IMR-90 (cell line): ENCODE measurements around the gene CTRL. TPM values are rescaled to one million over a fixed set of nuclear protein-coding genes. Genes with fewer than 3 reads are reported as not detected.

ENCODE experiments used
- ATAC-seq: fragments of 200-7000 bp; cut with Tn5 transposase; 2 replicates; pipeline ENCODE4 v1.9.1; 2020; ENCODE audit warnings: low read depth, mild to moderate bottlenecking, moderate library complexity
- BruUV-seq: library from RNA; stranded (reverse); fragments of 400-500 nt; replicated peaks from 2 replicates; lab custom pipeline; 2021; lab: Mats Ljungman, UMichigan
- CTCF ChIA-PET: fragments of 300-600 bp; formaldehyde crosslinking; extraction: SDS; loops from one replicate; lab custom pipeline; 2021; ENCODE audit warnings: antibody characterized with exemption; lab: Yijun Ruan, JAX
- POLR2A ChIA-PET: fragments of 300-600 bp; sonication (Branson Sonifier 250); formaldehyde crosslinking; loops from one replicate; lab custom pipeline; 2022; ENCODE audit warnings: antibody characterized with exemption; ENCODE audit not compliant: unreplicated experiment; lab: Charles Lee
- DNase-seq: peaks from one replicate; pipeline ENCODE4 v3.0.0; 2013
- H2AFZ ChIP-seq: replicated peaks from 2 replicates; pipeline ENCODE3; 2013; ENCODE audit warnings: low read length, mild to moderate bottlenecking; ENCODE audit not compliant: poor library complexity
- H2AK5ac ChIP-seq: 2 replicates; pipeline ENCODE4 v1.6.1; 2013; ENCODE audit warnings: low read depth, low read length, inconsistent platforms
- H2AK9ac ChIP-seq: replicated peaks from 2 replicates; pipeline ENCODE3; 2013; ENCODE audit warnings: mild to moderate bottlenecking, low read depth, low read length, moderate library complexity; ENCODE audit not compliant: poor library complexity
- H2BK120ac ChIP-seq: 2 replicates; pipeline ENCODE4 v1.6.1; 2013; ENCODE audit warnings: low read depth, low read length, inconsistent platforms
- H2BK15ac ChIP-seq: 3 replicates; pipeline ENCODE4 v1.6.1; 2013; ENCODE audit warnings: low read depth, low read length, inconsistent platforms
- H2BK20ac ChIP-seq: 2 replicates; pipeline ENCODE4 v1.6.1; 2013; ENCODE audit warnings: low read depth, mild to moderate bottlenecking, inconsistent platforms, low read length, moderate library complexity
- H2BK5ac ChIP-seq: 2 replicates; pipeline ENCODE4 v1.6.1; 2013; ENCODE audit warnings: mild to moderate bottlenecking, low read depth, low read length, inconsistent platforms; ENCODE audit not compliant: poor library complexity, severe bottlenecking
- H3K14ac ChIP-seq: replicated peaks from 2 replicates; pipeline ENCODE4 v1.6.1; 2013; ENCODE audit warnings: low read depth, low read length, inconsistent platforms
- H3K18ac ChIP-seq: 2 replicates; pipeline ENCODE4 v1.6.1; 2013; ENCODE audit warnings: low read depth, low read length, control low read depth
- H3K23ac ChIP-seq: 2 replicates; pipeline ENCODE4 v1.6.1; 2013; ENCODE audit warnings: low read depth, low read length, inconsistent platforms
- H3K27ac ChIP-seq: 2 replicates; pipeline ENCODE4 v1.5.1; 2013; ENCODE audit warnings: mild to moderate bottlenecking, control low read depth, low read length; ENCODE audit not compliant: insufficient read depth
- H3K27me3 ChIP-seq: 2 replicates; pipeline ENCODE4 v1.6.1; 2013; ENCODE audit warnings: low read length; ENCODE audit not compliant: control insufficient read depth, insufficient read depth
- H3K36me3 ChIP-seq: 2 replicates; pipeline ENCODE4 v1.6.1; 2013; ENCODE audit warnings: low read length, mixed read lengths; ENCODE audit not compliant: control insufficient read depth, insufficient read depth
- H3K4ac ChIP-seq: 2 replicates; pipeline ENCODE4 v1.6.1; 2013; ENCODE audit warnings: low read depth, low read length, inconsistent platforms
- H3K4me1 ChIP-seq: 2 replicates; pipeline ENCODE4 v1.6.1; 2013; ENCODE audit warnings: low read length, mixed read lengths; ENCODE audit not compliant: control insufficient read depth, insufficient read depth
- H3K4me2 ChIP-seq: 2 replicates; pipeline ENCODE4 v1.6.1; 2013; ENCODE audit warnings: low read depth, mild to moderate bottlenecking, control low read depth, low read length, moderate library complexity
- H3K4me3 ChIP-seq: 2 replicates; pipeline ENCODE4 v1.5.1; 2013; ENCODE audit warnings: low read depth, mild to moderate bottlenecking, control low read depth, low read length, moderate library complexity; ENCODE audit not compliant: insufficient read depth
- H3K56ac ChIP-seq: 2 replicates; pipeline ENCODE4 v1.6.1; 2013; ENCODE audit warnings: low read length, inconsistent platforms; ENCODE audit not compliant: insufficient read depth; ENCODE audit errors: extremely low read depth
- H3K79me1 ChIP-seq, 2 experiments: 2 replicates each; pipeline ENCODE4 v1.6.1; 2013; ENCODE audit warnings: low read length in 2 of 2, inconsistent platforms in 1 of 2, low read depth in 1 of 2
- H3K9ac ChIP-seq: 2 replicates; pipeline ENCODE4 v1.6.1; 2013; ENCODE audit warnings: low read depth, low read length, control low read depth
- H3K9me1 ChIP-seq: 2 replicates; pipeline ENCODE4 v1.6.1; 2013; ENCODE audit warnings: low read length, inconsistent platforms; ENCODE audit not compliant: insufficient read depth
- H3K9me3 ChIP-seq: 2 replicates; pipeline ENCODE4 v1.6.1; 2013; ENCODE audit warnings: low read length; ENCODE audit not compliant: control insufficient read depth, insufficient read depth
- H4K20me1 ChIP-seq: 2 replicates; pipeline ENCODE4 v1.6.1; 2013; ENCODE audit warnings: low read length, inconsistent platforms; ENCODE audit not compliant: insufficient read depth
- H4K5ac ChIP-seq: 2 replicates; pipeline ENCODE4 v1.6.1; 2013; ENCODE audit warnings: mild to moderate bottlenecking, low read depth, low read length, control low read depth
- H4K8ac ChIP-seq, 2 experiments: 2 replicates each; pipeline ENCODE4 v1.6.1; 2013; ENCODE audit warnings: low read depth in 2 of 2, low read length in 2 of 2, control low read depth in 1 of 2, inconsistent platforms in 1 of 2
- H4K91ac ChIP-seq: 2 replicates; pipeline ENCODE4 v1.6.1; 2013; ENCODE audit warnings: low read depth, low read length, inconsistent platforms; ENCODE audit not compliant: insufficient read depth
- CEBPB ChIP-seq: IDR thresholded peaks from 2 replicates; pipeline ENCODE4 v1.6.1; 2012; ENCODE audit warnings: low read depth, low read length, improper control_type of control experiment
- CHD1 ChIP-seq: IDR thresholded peaks from 2 replicates; pipeline ENCODE4 v1.6.1; 2012; ENCODE audit warnings: low read depth, low read length, improper control_type of control experiment
- ELK1 ChIP-seq: fragments of 150-350 bp; IDR thresholded peaks from 2 replicates; pipeline ENCODE4 v1.6.1; 2016; ENCODE audit warnings: low read depth, mild to moderate bottlenecking, low read length, moderate library complexity, borderline replicate concordance
- FOS ChIP-seq: fragments of 150-350 bp; IDR thresholded peaks from 2 replicates; pipeline ENCODE4 v1.6.1; 2016; ENCODE audit warnings: low read depth, low read length
- MAFK ChIP-seq: IDR thresholded peaks from 2 replicates; pipeline ENCODE4 v1.6.1; 2012; ENCODE audit warnings: low read depth, low read length, improper control_type of control experiment
- MAZ ChIP-seq: IDR thresholded peaks from 2 replicates; pipeline ENCODE4 v1.6.1; 2012; ENCODE audit warnings: low read depth, mild to moderate bottlenecking, low read length, improper control_type of control experiment, moderate library complexity, borderline replicate concordance
- MXI1 ChIP-seq: IDR thresholded peaks from 2 replicates; pipeline ENCODE4 v1.6.1; 2012; ENCODE audit warnings: low read depth, mild to moderate bottlenecking, low read length, moderate library complexity, borderline replicate concordance
- NFE2L2 ChIP-seq: fragments of 150-350 bp; IDR thresholded peaks from 2 replicates; pipeline ENCODE4 v1.6.1; 2016; ENCODE audit warnings: low read depth, mild to moderate bottlenecking, low read length
- POLR2A ChIP-seq: IDR thresholded peaks from 2 replicates; pipeline ENCODE4 v1.6.1; 2012; ENCODE audit warnings: mild to moderate bottlenecking, low read depth, low read length
- RAD21 ChIP-seq: IDR thresholded peaks from 2 replicates; pipeline ENCODE4 v1.6.1; 2012; ENCODE audit warnings: low read length, improper control_type of control experiment
- RCOR1 ChIP-seq: IDR thresholded peaks from 2 replicates; pipeline ENCODE4 v1.6.1; 2012; ENCODE audit warnings: mild to moderate bottlenecking, low read length, improper control_type of control experiment; ENCODE audit not compliant: insufficient replicate concordance
- RFX5 ChIP-seq: IDR thresholded peaks from 2 replicates; pipeline ENCODE4 v1.8.0; 2012; ENCODE audit warnings: low read depth, mild to moderate bottlenecking, low read length, moderate library complexity
- SMC3 ChIP-seq: fragments of 150-350 bp; IDR thresholded peaks from 2 replicates; pipeline ENCODE4 v1.6.1; 2016; ENCODE audit warnings: low read depth, mild to moderate bottlenecking, antibody characterized with exemption, low read length, moderate library complexity
- USF2 ChIP-seq: fragments of 150-350 bp; IDR thresholded peaks from 2 replicates; pipeline ENCODE4 v1.6.1; 2017; ENCODE audit warnings: mild to moderate bottlenecking, antibody characterized with exemption, low read length, low read depth
- WGBS, 2 experiments: methylation state at CpG; one replicate each; pipeline versions ENCODE4 v1.1.5 to v1.1.7; 2013; ENCODE audit warnings: missing lambda C conversion rate in 2 of 2; ENCODE audit not compliant: insufficient read length in 1 of 2; ENCODE audit errors: extremely low coverage in 2 of 2; 5-methylcytosine and 5-hydroxymethylcytosine counted together
- dilution Hi-C: fragments of 300-500 bp; cut with HindIII; formaldehyde crosslinking; loops from one replicate; pipeline ENCODE4 v1.14.3; 2018; ENCODE audit warnings: low sequenced_read_pairs; ENCODE audit not compliant: unreplicated experiment
- in situ Hi-C: fragments of 300-500 bp; cut with MboI; formaldehyde crosslinking; loops from 3 replicates; pipeline ENCODE4 v1.14.3; 2019; ENCODE audit warnings: low sequenced_read_pairs, inconsistent platforms, mixed read lengths
- intact Hi-C: fragments of 100-400 bp; cut with micrococcal nuclease; formaldehyde crosslinking; loops from 2 replicates; pipeline ENCODE4 v1.10.0; 2022
- polyA plus RNA-seq, 3 experiments: library from polyadenylated mRNA; depleted of rRNA; stranded (reverse); fragments of >200 nt; gene quantifications; 2 replicates each; pipeline ENCODE4 v1.2.3, GENCODE V29; 2012; ENCODE audit warnings: low replicate concordance in 1 of 3
- total RNA-seq: library from RNA; depleted of rRNA; stranded (reverse); fragments of >200 nt; gene quantifications from 2 replicates; pipeline ENCODE4 v1.2.3, GENCODE V29; 2012
- TF ChIP-seq, protein P1 (sequence below): conservative IDR thresholded peaks from 2 replicates; pipeline ENCODE4 v1.5.1; 2012; ENCODE audit warnings: mild to moderate bottlenecking, low read depth, low read length, improper control_type of control experiment

Gene CTRL
- total and polyA plus RNA-seq, 2 of the 4 experiments (the other 2 are of a cell fraction): 0.18 to 1.1 TPM

GRCh38 chr16:67907397-67908180, 24.1 kb downstream of the CTRL start:
- Histone ChIP-seq H3K4me1 (peaks cover 2% of the 10 kb centered on the region; the same call in 1 of the 2 replicates), H4K20me1 (peaks cover 25% of the 10 kb centered on the region; the same call in 1 of the 2 replicates), H3K4me2 (no peak overlapping the region), H2AFZ (no peak overlapping the region), H2AK9ac (no peak overlapping the region), H3K9me1 (peaks cover 15% of the 10 kb centered on the region; the same call in 1 of the 2 replicates), H3K79me1 (peaks cover 9 to 59% of the 10 kb centered on the region in 2 experiments; a peak in 3 of 4 replicates), H4K5ac (no peak overlapping the region), H3K18ac (no peak overlapping the region), H3K4me3 (no peak overlapping the region), H3K56ac (no peak overlapping the region), H3K14ac (no peak overlapping the region), H3K27ac (no peak overlapping the region), H2AK5ac (no peak overlapping the region), H3K4ac (no peak overlapping the region), H2BK5ac (no peak overlapping the region), H2BK15ac (no peak overlapping the region), H3K23ac (no peak overlapping the region), H2BK20ac (no peak overlapping the region), H2BK120ac (no peak overlapping the region), H3K9ac (no peak overlapping the region), H3K27me3 (no peaks in the 10 kb centered on the region), H4K91ac (no peak overlapping the region), H3K36me3 (peaks cover 35% of the 10 kb centered on the region), H3K9me3 (no peaks in the 10 kb centered on the region), H4K8ac (no peak overlapping the region)
- dilution Hi-C loops: no loop called here
- 91% methylated on average over 4 of the region's 11 CpGs; no CpG with 5 or more reads in 1 of the 2 experiments for WGBS, 2 experiments
- in situ Hi-C loops: no loop called here
- BruUV-seq: no TSS peak
- TF ChIP-seq RFX5: no peak
- no peak for TF ChIP-seq ELK1
- TF ChIP-seq POLR2A: no peak
- TF ChIP-seq CHD1: no peak
- no peak for TF ChIP-seq RAD21
- TF ChIP-seq USF2: no peak
- no peak for TF ChIP-seq NFE2L2
- no peak for TF ChIP-seq MXI1
- TF ChIP-seq MAFK: no peak
- TF ChIP-seq FOS: no peak
- TF ChIP-seq, protein P1, sequence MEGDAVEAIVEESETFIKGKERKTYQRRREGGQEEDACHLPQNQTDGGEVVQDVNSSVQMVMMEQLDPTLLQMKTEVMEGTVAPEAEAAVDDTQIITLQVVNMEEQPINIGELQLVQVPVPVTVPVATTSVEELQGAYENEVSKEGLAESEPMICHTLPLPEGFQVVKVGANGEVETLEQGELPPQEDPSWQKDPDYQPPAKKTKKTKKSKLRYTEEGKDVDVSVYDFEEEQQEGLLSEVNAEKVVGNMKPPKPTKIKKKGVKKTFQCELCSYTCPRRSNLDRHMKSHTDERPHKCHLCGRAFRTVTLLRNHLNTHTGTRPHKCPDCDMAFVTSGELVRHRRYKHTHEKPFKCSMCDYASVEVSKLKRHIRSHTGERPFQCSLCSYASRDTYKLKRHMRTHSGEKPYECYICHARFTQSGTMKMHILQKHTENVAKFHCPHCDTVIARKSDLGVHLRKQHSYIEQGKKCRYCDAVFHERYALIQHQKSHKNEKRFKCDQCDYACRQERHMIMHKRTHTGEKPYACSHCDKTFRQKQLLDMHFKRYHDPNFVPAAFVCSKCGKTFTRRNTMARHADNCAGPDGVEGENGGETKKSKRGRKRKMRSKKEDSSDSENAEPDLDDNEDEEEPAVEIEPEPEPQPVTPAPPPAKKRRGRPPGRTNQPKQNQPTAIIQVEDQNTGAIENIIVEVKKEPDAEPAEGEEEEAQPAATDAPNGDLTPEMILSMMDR: no peak
- no peak for TF ChIP-seq MAZ
- TF ChIP-seq RCOR1: no peak
- TF ChIP-seq SMC3: no peak
- TF ChIP-seq CEBPB: no peak
- DNase-seq (no peak), ATAC-seq (no peak)
- ChIA-PET POLR2A (no interaction called here), CTCF (no interaction called here)
- intact Hi-C loops: no loop called here
